RPMI8226 (cell line): ENCODE data around the gene CEP76.

ENCODE experiments used
- DNase-seq: peaks from one replicate; pipeline ENCODE4 v3.0.0-alpha.2; 2015

The CEP76 gene

GRCh38 chr18:12702221-12703095 lies at the start of gene CEP76, which contains the start of gene PSMG2:
TSS of gene CEP76 (minus strand) at chr18:12702723. CDS start at chr18:12702548, 175 bp downstream.
TSS of gene PSMG2 (plus strand) at chr18:12703042. CDS start at chr18:12703108, 66 bp downstream.
- peak; percentile 95 for DNase-seq

GRCh38 chr18:12751891-12752290 lies 49.4 kb upstream of the CEP76 start:
- no peak for DNase-seq

GRCh38 chr18:12751503-12751884 lies 49.0 kb upstream of the CEP76 start:
- no peak for DNase-seq

GRCh38 chr18:12750715-12751502 lies 48.4 kb upstream of the CEP76 start:
- DNase-seq, result peak; percentile 31

- peak; percentile 97 for DNase-seq
Observed at GRCh38 chr18:12750076-12750714, 47.7 kb upstream of the CEP76 start.

GRCh38 chr18:12749121-12749520 lies 46.6 kb upstream of the CEP76 start:
- no peak for DNase-seq

GRCh38 chr18:12748671-12749070 lies 46.1 kb upstream of the CEP76 start:
- DNase-seq, result no peak

GRCh38 chr18:12747530-12748315 lies 45.2 kb upstream of the CEP76 start:
- DNase-seq, result peak; percentile 19

GRCh38 chr18:12745095-12745795 lies 42.7 kb upstream of the CEP76 start:
- DNase-seq, result no peak

GRCh38 chr18:12744103-12744502 lies 41.6 kb upstream of the CEP76 start:
- peak; percentile 55 for DNase-seq

- DNase-seq, result no peak
Observed at GRCh38 chr18:12742453-12742852, 39.9 kb upstream of the CEP76 start.

GRCh38 chr18:12741351-12741750 lies 38.8 kb upstream of the CEP76 start:
- peak; percentile 20 for DNase-seq

GRCh38 chr18:12737243-12737902 lies 34.9 kb upstream of the CEP76 start:
- no peak for DNase-seq

- peak; percentile 72 for DNase-seq
Observed at GRCh38 chr18:12726774-12727550, 24.4 kb upstream of the CEP76 start.

GRCh38 chr18:12726331-12726730 lies 23.8 kb upstream of the CEP76 start:
- DNase-seq, result no peak

GRCh38 chr18:12722731-12723130 lies 20.2 kb upstream of the CEP76 start:
- DNase-seq, result no peak

- no peak for DNase-seq
Observed at GRCh38 chr18:12721495-12722275, 19.2 kb upstream of the CEP76 start.

- DNase-seq, result no peak
Observed at GRCh38 chr18:12711446-12711845, 8.9 kb upstream of the CEP76 start.

GRCh38 chr18:12703664-12704063 lies 1.1 kb upstream of the CEP76 start:
- DNase-seq, result peak; percentile 13
